A673 (cell line): ENCODE results near the gene MGMT.

ENCODE experiments used
- EZH2 ChIP-seq: fragments of 200-600 bp; sonication (generic); IDR thresholded peaks from 2 replicates; pipeline ENCODE4 v1.6.1; 2017; ENCODE audit warnings: borderline replicate concordance, low read depth, mild to moderate bottlenecking, mixed read lengths, antibody characterized with exemption, low read length; ENCODE audit not compliant: poor library complexity, severe bottlenecking
- TF ChIP-seq, protein P1 (sequence below): fragments of 300-800, 200-600 bp; sonication (generic); conservative IDR thresholded peaks from 2 replicates; pipeline ENCODE4 v1.5.1; 2017; ENCODE audit warnings: low read depth, mild to moderate bottlenecking, antibody characterized with exemption, low read length, moderate library complexity, mixed read lengths

DNA sequence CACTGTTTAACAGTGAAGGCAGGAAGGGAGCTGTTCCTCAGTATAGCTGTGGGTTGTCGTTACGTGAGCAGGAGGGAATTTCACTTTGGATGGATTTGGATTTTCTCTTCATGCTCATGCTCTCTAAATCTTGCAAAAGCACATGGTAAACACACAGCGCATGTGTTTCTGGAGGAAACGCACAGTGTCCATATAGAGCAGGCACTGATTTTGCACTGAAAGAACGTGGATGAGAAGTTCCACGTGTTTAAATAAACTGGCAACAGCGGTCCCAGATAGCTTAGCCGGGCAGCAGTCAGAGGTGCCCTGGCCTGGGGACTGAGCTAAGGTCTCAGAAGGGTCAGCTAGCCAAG is 188.6 kb downstream of the MGMT start:
- TF ChIP-seq, protein P1, sequence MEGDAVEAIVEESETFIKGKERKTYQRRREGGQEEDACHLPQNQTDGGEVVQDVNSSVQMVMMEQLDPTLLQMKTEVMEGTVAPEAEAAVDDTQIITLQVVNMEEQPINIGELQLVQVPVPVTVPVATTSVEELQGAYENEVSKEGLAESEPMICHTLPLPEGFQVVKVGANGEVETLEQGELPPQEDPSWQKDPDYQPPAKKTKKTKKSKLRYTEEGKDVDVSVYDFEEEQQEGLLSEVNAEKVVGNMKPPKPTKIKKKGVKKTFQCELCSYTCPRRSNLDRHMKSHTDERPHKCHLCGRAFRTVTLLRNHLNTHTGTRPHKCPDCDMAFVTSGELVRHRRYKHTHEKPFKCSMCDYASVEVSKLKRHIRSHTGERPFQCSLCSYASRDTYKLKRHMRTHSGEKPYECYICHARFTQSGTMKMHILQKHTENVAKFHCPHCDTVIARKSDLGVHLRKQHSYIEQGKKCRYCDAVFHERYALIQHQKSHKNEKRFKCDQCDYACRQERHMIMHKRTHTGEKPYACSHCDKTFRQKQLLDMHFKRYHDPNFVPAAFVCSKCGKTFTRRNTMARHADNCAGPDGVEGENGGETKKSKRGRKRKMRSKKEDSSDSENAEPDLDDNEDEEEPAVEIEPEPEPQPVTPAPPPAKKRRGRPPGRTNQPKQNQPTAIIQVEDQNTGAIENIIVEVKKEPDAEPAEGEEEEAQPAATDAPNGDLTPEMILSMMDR: no peak
- no peak for TF ChIP-seq EZH2
